CD4-positive, alpha-beta T cell (primary cell): ENCODE results near the gene VPS13D. TPM values are rescaled to one million over a fixed set of nuclear protein-coding genes. Genes with fewer than 3 reads are reported as not detected.
A peak's percentile ranks its signal among the peaks of the same experiment; 100 is the strongest.

Experiments
- ATAC-seq: fragments of 200-7000 bp; cut with Tn5 transposase; one replicate; pipeline ENCODE4 v1.10.0; 2022; ENCODE audit warnings: mild to moderate bottlenecking; ENCODE audit not compliant: poor library complexity
- CTCF ChIA-PET: fragments of 350-600 bp; sonication (Branson Sonifier 250); formaldehyde crosslinking; loops from one replicate; lab custom pipeline; 2021; ENCODE audit warnings: antibody characterized with exemption, inconsistent platforms; lab: Charles Lee
- POLR2A ChIA-PET: fragments of 350-600 bp; sonication (Branson Sonifier 250); formaldehyde crosslinking; loops from one replicate; lab custom pipeline; 2021; ENCODE audit warnings: antibody characterized with exemption, inconsistent platforms; lab: Charles Lee
- DNase-seq, 14 experiments: peaks; one replicate each; pipeline ENCODE4 v3.0.0-alpha.2; 2013 to 2020; ENCODE audit warnings: mixed read lengths in 2 of 14
- H3K27ac ChIP-seq, 2 donors: one replicate each; pipeline versions ENCODE4 v1.5.1 to v1.7.0; 2013; ENCODE audit warnings: low read length in 2 of 2, low read depth in 1 of 2, mild to moderate bottlenecking in 1 of 2
- H3K27me3 ChIP-seq, 2 experiments: 1 replicate in 1 of 2; 2 replicates in 1 of 2; pipeline versions ENCODE4 v1.6.1 to v1.7.0; 2013; ENCODE audit warnings: low read length in 2 of 2, control low read depth in 1 of 2, mild to moderate bottlenecking in 1 of 2, moderate library complexity in 1 of 2; ENCODE audit not compliant: insufficient read depth in 2 of 2, control insufficient read depth in 1 of 2
- H3K36me3 ChIP-seq: one replicate; pipeline ENCODE4 v1.6.1; 2013; ENCODE audit warnings: low read length, control low read depth; ENCODE audit not compliant: insufficient read depth
- H3K4me1 ChIP-seq: one replicate; pipeline ENCODE4 v1.6.1; 2013; ENCODE audit warnings: low read length, control low read depth; ENCODE audit not compliant: insufficient read depth
- H3K4me3 ChIP-seq: one replicate; pipeline ENCODE4 v1.5.1; 2013; ENCODE audit warnings: mild to moderate bottlenecking, low read length, moderate library complexity
- H3K9me3 ChIP-seq, 2 experiments: 1 replicate in 1 of 2; 2 replicates in 1 of 2; pipeline versions ENCODE4 v1.6.1 to v1.7.0; 2013; ENCODE audit warnings: low read length in 2 of 2, mild to moderate bottlenecking in 2 of 2, control low read depth in 1 of 2, moderate library complexity in 1 of 2; ENCODE audit not compliant: control insufficient read depth in 1 of 2, insufficient read depth in 1 of 2
- H3K27ac Mint-ChIP-seq: one replicate; pipeline ENCODE4 v1.8.0; 2020; ENCODE audit warnings: mixed read lengths
- H3K27me3 Mint-ChIP-seq: one replicate; pipeline ENCODE4 v1.8.0; 2021; ENCODE audit warnings: mixed read lengths
- H3K36me3 Mint-ChIP-seq: one replicate; pipeline ENCODE4 v1.8.0; 2021; ENCODE audit warnings: low read depth, mixed read lengths
- H3K4me1 Mint-ChIP-seq: one replicate; pipeline ENCODE4 v1.8.0; 2021; ENCODE audit warnings: low read depth, mixed read lengths
- H3K4me3 Mint-ChIP-seq: one replicate; pipeline ENCODE4 v1.8.0; 2020; ENCODE audit warnings: mild to moderate bottlenecking, mixed read lengths
- H3K9me3 Mint-ChIP-seq: one replicate; pipeline ENCODE4 v1.8.0; 2020; ENCODE audit warnings: mixed read lengths
- intact Hi-C, 2 experiments: fragments of 100-400 bp; cut with DNase I in 1 of 2; cut with micrococcal nuclease in 1 of 2; formaldehyde crosslinking; loops; one replicate each; pipeline versions ENCODE4 v1.15.1 to v1.9.0; 2023 to 2025; cut with DNase I, micrococcal nuclease
- total RNA-seq, 174 experiments: library from RNA in 2 of 174; stranded (reverse) in 2 of 174; gene quantifications; one replicate each; pipeline ENCODE4 v1.2.3 and lab custom pipeline; 2021 to 2026
- TF ChIP-seq, protein P1 (sequence below): fragments of 200-600 bp; IDR thresholded peaks from one replicate; pipeline ENCODE4 v1.8.0; 2022; ENCODE audit warnings: antibody characterized with exemption, mild to moderate bottlenecking

VPS13D gene
- total RNA-seq, 2 experiments from 2014 or later: 63.0 to 67.3 TPM

DNA sequence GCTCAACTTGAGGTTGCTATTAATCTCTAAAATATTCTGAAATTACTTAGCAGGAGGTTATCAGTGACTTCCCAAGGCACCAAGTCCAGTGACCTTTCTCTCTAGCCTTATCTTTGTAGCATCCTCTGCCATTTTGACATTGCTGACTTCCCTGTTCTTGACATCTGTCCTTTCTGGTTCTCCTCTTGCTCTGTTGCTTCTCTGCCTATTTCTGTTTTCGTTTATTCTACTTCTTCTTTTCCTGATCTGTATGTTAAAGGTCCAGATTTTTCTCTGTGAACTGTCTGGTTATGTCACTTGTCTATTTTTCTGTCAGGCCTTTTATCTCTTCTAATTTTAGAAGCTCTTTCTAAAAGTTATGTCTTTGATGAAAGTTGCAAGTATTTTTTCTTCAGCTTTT is 178.8 kb downstream of the VPS13D start:
- Histone ChIP-seq H3K36me3 (peaks cover 45% of the 10 kb centered on the region), H3K4me3 (no peak overlapping the region), H3K27me3 (no peaks in the 10 kb centered on the region), H3K27ac (no peak overlapping the region), H3K4me1 (peaks cover 3% of the 10 kb centered on the region), H3K9me3 (peaks cover 0 to 6% of the 10 kb centered on the region in 2 experiments)
- Mint-ChIP-seq H3K4me1 (peaks cover 36% of the 10 kb centered on the region), H3K9me3 (no peaks in the 10 kb centered on the region), H3K27me3 (no peaks in the 10 kb centered on the region), H3K27ac (peak overlapping the region; percentile 20), H3K4me3 (no peak overlapping the region), H3K36me3 (peaks cover 84% of the 10 kb centered on the region)
- intact Hi-C loops: loop anchor here in 1 of 2 experiments (5.0 kb wide), 1 partner anchor 64 kb away; no protein-coding TSS in a partner anchor
- ATAC-seq: no peak
- no peak for DNase-seq
- POLR2A ChIA-PET: no interaction called here
- CTCF ChIA-PET: interaction anchor here (1.2 to 1.3 kb wide), 3 partner anchors 11 to 250 kb away, joined by 3 to 4 read pairs (median 3); partner anchors contain the start of gene DHRS3
- TF ChIP-seq, protein P1, sequence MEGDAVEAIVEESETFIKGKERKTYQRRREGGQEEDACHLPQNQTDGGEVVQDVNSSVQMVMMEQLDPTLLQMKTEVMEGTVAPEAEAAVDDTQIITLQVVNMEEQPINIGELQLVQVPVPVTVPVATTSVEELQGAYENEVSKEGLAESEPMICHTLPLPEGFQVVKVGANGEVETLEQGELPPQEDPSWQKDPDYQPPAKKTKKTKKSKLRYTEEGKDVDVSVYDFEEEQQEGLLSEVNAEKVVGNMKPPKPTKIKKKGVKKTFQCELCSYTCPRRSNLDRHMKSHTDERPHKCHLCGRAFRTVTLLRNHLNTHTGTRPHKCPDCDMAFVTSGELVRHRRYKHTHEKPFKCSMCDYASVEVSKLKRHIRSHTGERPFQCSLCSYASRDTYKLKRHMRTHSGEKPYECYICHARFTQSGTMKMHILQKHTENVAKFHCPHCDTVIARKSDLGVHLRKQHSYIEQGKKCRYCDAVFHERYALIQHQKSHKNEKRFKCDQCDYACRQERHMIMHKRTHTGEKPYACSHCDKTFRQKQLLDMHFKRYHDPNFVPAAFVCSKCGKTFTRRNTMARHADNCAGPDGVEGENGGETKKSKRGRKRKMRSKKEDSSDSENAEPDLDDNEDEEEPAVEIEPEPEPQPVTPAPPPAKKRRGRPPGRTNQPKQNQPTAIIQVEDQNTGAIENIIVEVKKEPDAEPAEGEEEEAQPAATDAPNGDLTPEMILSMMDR: no peak

DNA sequence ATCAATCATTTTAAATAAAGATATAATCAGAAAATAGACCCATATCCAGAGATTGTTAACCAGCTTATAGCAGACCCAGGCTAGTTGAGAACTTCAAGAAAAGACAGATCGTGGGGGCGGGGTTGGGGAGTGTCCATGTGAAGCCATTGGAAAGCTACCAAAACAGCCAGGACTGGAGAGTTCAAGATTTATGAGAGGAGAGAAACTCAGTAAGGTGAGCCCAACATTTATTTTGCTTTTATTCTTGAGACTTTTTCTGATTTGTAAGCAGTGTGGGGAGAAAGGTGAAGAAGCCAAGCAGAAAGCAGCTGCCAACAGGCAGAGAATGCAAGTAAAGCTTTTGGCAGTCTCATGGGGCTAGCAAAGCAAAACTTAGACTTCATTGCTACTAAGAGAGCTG is 179.9 kb downstream of the VPS13D start:
- Mint-ChIP-seq H3K9me3 (no peaks in the 10 kb centered on the region), H3K4me1 (peaks cover 35% of the 10 kb centered on the region), H3K36me3 (peaks cover 84% of the 10 kb centered on the region), H3K27ac (no peak overlapping the region), H3K27me3 (no peaks in the 10 kb centered on the region), H3K4me3 (no peak overlapping the region)
- ChIA-PET POLR2A (no interaction called here), CTCF (interaction anchor here (1.2 to 1.3 kb wide), 2 partner anchors 12 to 210 kb away, joined by 3 read pairs; no protein-coding TSS in a partner anchor)
- peaks cover 35% of the 10 kb centered on the region for H3K36me3 ChIP-seq
- no peak overlapping the region for H3K27ac ChIP-seq
- ATAC-seq (no peak), DNase-seq (no peak)
- TF ChIP-seq, protein P1: no peak
- intact Hi-C loops: loop anchor here in 1 of 2 experiments (5.0 kb wide), 1 partner anchor 63 kb away; no protein-coding TSS in a partner anchor
- H3K4me3 ChIP-seq: no peak overlapping the region
- H3K9me3 ChIP-seq: peaks cover 0 to 6% of the 10 kb centered on the region in 2 experiments
- H3K27me3 ChIP-seq: no peaks in the 10 kb centered on the region
- H3K4me1 ChIP-seq: peaks cover 5% of the 10 kb centered on the region

DNA sequence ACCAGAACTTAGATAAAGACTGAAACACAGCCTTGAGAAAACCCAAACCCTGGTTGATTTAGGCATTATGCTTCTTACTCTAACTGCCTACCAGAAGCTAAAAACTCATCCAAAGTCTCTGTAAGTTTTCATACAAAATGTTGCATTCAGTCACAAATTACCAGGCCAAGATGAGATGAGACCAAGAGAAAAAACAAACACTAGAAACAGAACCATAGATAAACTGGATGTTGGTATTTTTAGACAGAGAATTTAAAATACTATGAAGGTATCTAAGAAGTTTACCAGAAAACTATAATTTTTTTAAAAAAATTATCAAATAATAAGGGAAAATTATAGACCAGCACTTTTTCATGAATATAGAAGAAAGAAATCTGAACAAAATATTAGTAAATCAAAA is 180.5 kb downstream of the VPS13D start:
- no peak overlapping the region for H3K4me3 Mint-ChIP-seq
- no peak overlapping the region for H3K27ac ChIP-seq

More for the DNA sequence above, 180.5 kb downstream of the VPS13D start:
- Histone ChIP-seq H3K4me3 (no peak overlapping the region), H3K9me3 (peaks cover 0 to 6% of the 10 kb centered on the region in 2 experiments), H3K4me1 (peaks cover 3% of the 10 kb centered on the region), H3K36me3 (peaks cover 28% of the 10 kb centered on the region), H3K27me3 (no peaks in the 10 kb centered on the region)
- Mint-ChIP-seq H3K27ac (no peak overlapping the region), H3K9me3 (no peaks in the 10 kb centered on the region), H3K36me3 (peaks cover 84% of the 10 kb centered on the region), H3K27me3 (no peaks in the 10 kb centered on the region), H3K4me1 (peaks cover 40% of the 10 kb centered on the region)
- POLR2A ChIA-PET: interaction anchor here (0.7 kb wide), 1 partner anchor 209 kb away, joined by 3 read pairs; no protein-coding TSS in a partner anchor
- ATAC-seq: no peak
- intact Hi-C loops: no loop called here
- DNase-seq: no peak
- CTCF ChIA-PET: interaction anchor here (1.2 kb wide), 1 partner anchor 210 kb away, joined by 3 read pairs; no protein-coding TSS in a partner anchor
- TF ChIP-seq, protein P1: no peak
